ENCODE results near the gene GABRB1.

Gene GABRB1

GRCh38 chr4:47209833-47210232, 178.5 kb downstream of the GABRB1 start:
- Histone ChIP-seq H3K4me1 (no peaks in the 10 kb centered on the region), H3K9ac (no peak overlapping the region), H3K27me3 (ENCODE audit: control insufficient read depth, insufficient read depth, low read length) (no peaks in the 10 kb centered on the region), H3K27ac (no peak overlapping the region), H3K79me2 (no peaks in the 10 kb centered on the region), H3K36me3 (ENCODE audit: control insufficient read depth, insufficient read depth, low read length) (no peaks in the 10 kb centered on the region), H2AFZ (no peak overlapping the region), H3K9me3 (ENCODE audit: control insufficient read depth, low read length) (no peaks in the 10 kb centered on the region), H3K4me3 (ENCODE audit: low read depth, low read length) (no peak overlapping the region), H3K4me2 (ENCODE audit: low read length) (no peak overlapping the region)
- TF ChIP-seq, protein P1, sequence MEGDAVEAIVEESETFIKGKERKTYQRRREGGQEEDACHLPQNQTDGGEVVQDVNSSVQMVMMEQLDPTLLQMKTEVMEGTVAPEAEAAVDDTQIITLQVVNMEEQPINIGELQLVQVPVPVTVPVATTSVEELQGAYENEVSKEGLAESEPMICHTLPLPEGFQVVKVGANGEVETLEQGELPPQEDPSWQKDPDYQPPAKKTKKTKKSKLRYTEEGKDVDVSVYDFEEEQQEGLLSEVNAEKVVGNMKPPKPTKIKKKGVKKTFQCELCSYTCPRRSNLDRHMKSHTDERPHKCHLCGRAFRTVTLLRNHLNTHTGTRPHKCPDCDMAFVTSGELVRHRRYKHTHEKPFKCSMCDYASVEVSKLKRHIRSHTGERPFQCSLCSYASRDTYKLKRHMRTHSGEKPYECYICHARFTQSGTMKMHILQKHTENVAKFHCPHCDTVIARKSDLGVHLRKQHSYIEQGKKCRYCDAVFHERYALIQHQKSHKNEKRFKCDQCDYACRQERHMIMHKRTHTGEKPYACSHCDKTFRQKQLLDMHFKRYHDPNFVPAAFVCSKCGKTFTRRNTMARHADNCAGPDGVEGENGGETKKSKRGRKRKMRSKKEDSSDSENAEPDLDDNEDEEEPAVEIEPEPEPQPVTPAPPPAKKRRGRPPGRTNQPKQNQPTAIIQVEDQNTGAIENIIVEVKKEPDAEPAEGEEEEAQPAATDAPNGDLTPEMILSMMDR (IDR thresholded peaks at IDR 0.05): no peak

- Histone ChIP-seq H3K36me3 (ENCODE audit: control insufficient read depth, insufficient read depth, low read length) (no peaks in the 10 kb centered on the region), H3K4me2 (ENCODE audit: low read length) (no peak overlapping the region), H3K9ac (no peak overlapping the region), H3K79me2 (no peaks in the 10 kb centered on the region), H2AFZ (no peak overlapping the region), H3K27me3 (ENCODE audit: control insufficient read depth, insufficient read depth, low read length) (no peaks in the 10 kb centered on the region), H3K9me3 (ENCODE audit: control insufficient read depth, low read length) (no peaks in the 10 kb centered on the region), H3K4me3 (ENCODE audit: low read depth, low read length) (no peak overlapping the region), H3K4me1 (no peaks in the 10 kb centered on the region), H3K27ac (no peak overlapping the region)
- TF ChIP-seq, protein P1 (IDR thresholded peaks at IDR 0.05): no peak
These were observed 179.5 kb downstream of the GABRB1 start for GRCh38 chr4:47210828-47211227.

DNA sequence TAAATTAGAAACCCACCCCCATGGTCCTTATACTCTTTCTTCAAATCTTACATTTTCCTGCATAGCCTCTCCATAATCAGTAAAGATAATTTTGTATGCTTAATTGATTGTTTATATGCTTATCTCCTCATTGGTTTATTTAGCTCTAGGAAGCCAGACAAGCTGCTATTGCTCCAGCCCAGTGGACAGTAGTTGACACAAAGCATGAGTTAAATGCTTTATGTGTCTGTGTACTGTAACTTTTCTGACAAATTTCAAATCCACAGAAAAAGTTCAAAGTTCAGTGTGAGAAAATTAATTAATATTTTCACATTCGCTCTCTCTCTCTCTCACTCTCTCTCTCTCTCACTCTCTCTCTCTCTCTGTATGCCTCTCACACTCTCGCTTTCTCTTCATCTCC, 181.7 kb downstream of the GABRB1 start:
- H3K9me3 ChIP-seq (ENCODE audit: control insufficient read depth, low read length): no peaks in the 10 kb centered on the region
- TF ChIP-seq, protein P1 (IDR thresholded peaks at IDR 0.05): no peak
- H3K27me3 ChIP-seq (ENCODE audit: control insufficient read depth, insufficient read depth, low read length): no peaks in the 10 kb centered on the region
- H3K36me3 ChIP-seq (ENCODE audit: control insufficient read depth, insufficient read depth, low read length): no peaks in the 10 kb centered on the region
- no peak overlapping the region for H3K9ac ChIP-seq
- H3K4me3 ChIP-seq (ENCODE audit: low read depth, low read length): no peak overlapping the region
- H3K27ac ChIP-seq: no peak overlapping the region
- H3K79me2 ChIP-seq: no peaks in the 10 kb centered on the region
- H3K4me1 ChIP-seq: no peaks in the 10 kb centered on the region
- no peak overlapping the region for H2AFZ ChIP-seq
- H3K4me2 ChIP-seq (ENCODE audit: low read length): no peak overlapping the region

DNA sequence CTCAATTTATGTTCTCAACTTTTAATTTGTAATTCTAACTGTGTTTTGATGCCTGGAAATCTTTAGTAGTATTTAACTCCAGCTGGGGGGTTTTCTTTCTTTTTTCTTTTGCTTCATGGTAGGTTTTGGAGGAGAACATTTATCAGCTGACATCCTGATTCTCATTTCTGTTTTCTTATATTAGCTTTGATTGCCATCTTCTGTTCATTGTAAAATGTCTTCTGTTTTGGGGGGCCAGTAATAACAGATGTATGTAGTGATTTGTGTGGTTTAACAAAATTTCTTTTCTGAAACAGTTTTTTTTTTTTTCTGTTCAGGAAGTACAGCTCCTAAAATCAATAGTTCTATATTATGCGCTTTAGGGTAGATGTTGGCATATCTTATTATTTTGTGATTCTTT, 182.2 kb downstream of the GABRB1 start:
- Histone ChIP-seq H3K4me2 (ENCODE audit: low read length) (no peak overlapping the region), H3K9ac (no peak overlapping the region), H3K27ac (no peak overlapping the region), H3K9me3 (ENCODE audit: control insufficient read depth, low read length) (no peaks in the 10 kb centered on the region), H3K4me1 (no peaks in the 10 kb centered on the region), H3K4me3 (ENCODE audit: low read depth, low read length) (no peak overlapping the region), H3K79me2 (no peaks in the 10 kb centered on the region), H3K36me3 (ENCODE audit: control insufficient read depth, insufficient read depth, low read length) (no peaks in the 10 kb centered on the region), H2AFZ (no peak overlapping the region), H3K27me3 (ENCODE audit: control insufficient read depth, insufficient read depth, low read length) (no peaks in the 10 kb centered on the region)
- TF ChIP-seq, protein P1 (IDR thresholded peaks at IDR 0.05): no peak

DNA sequence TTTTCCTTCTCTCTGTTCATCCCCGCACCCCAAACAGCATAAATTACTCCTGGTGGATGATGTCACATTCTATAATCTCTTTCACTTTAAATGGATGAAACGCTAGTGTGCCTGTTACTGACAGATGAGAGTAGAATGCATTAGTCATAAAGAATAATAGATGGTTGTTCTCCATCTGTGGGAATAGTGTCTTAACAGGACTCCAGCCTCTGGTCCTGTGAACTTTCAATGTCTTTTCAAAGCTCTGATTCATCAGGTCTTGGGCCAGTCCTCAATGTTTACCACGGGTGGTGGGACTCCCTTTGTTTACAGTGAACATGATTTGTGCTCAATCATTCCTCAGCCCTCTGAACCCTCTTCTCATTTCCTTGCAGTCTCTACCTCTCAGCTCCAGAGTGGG, 182.6 kb downstream of the GABRB1 start:
- no peak overlapping the region for H2AFZ ChIP-seq
- no peak overlapping the region for H3K27ac ChIP-seq
- no peaks in the 10 kb centered on the region for H3K79me2 ChIP-seq
- H3K9me3 ChIP-seq (ENCODE audit: control insufficient read depth, low read length): no peaks in the 10 kb centered on the region
- no peak overlapping the region for H3K4me3 ChIP-seq (ENCODE audit: low read depth, low read length)
- no peak overlapping the region for H3K9ac ChIP-seq
- H3K36me3 ChIP-seq (ENCODE audit: control insufficient read depth, insufficient read depth, low read length): no peaks in the 10 kb centered on the region
- H3K27me3 ChIP-seq (ENCODE audit: control insufficient read depth, insufficient read depth, low read length): no peaks in the 10 kb centered on the region
- H3K4me2 ChIP-seq (ENCODE audit: low read length): no peak overlapping the region
- TF ChIP-seq, protein P1 (IDR thresholded peaks at IDR 0.05): no peak
- H3K4me1 ChIP-seq: no peaks in the 10 kb centered on the region
